ENCODE data around the gene SLC7A14. TPM values are rescaled to one million over a fixed set of nuclear protein-coding genes. Genes with fewer than 3 reads are reported as not detected.
A peak's percentile ranks its signal among the peaks of the same experiment; 100 is the strongest.

SLC7A14 gene
- polyA plus RNA-seq, 2 of the 4 experiments (the other 2 are of a cell fraction): not detected

DNA sequence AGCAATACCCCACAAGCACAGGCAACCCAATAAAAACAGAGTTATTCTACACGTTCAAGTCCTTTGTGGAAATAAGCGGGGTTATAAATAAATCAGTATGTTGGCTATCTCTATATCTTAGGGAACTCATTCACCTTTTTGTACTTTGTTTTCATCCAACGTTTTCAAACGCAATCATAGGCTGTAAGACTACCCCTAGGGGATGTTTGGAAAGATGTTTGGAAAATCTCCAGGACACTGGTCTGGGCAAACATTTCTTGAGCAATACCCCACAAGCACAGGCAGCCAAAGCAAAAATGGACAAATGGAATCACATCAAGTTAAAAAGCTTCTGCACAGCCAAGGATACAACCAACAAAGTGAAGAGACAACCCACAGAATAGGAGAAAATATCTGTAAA, 97.1 kb downstream of the SLC7A14 start:
- peak in 1 of 2 experiments; percentile 74; a peak in 3 of 6 replicates for ATAC-seq
- Histone ChIP-seq H3K4me1 (peaks cover 28% of the 10 kb centered on the region), H3K9me3 (0 out of 3 replicates have a peak, but pooled peaks cover 3% of the 10 kb centered on the region), H3K4me3 (0 out of 3 replicates have a peak overlapping the region, but pooled peaks have one; percentile 9), H3K27ac (peak overlapping the region in 1 of 2 experiments; percentile 50; a peak in 1 of 6 replicates), H3K4me2 (peak overlapping the region; percentile 57)
- FAIRE-seq: no peak
- DNase-seq (ENCODE audit: low read depth in 1 of 2, low spot score in 1 of 2): peak in 1 of 2 experiments; percentile 68
- 8% methylated on average over 4 of the region's 4 CpGs for WGBS (ENCODE audit: missing lambda C conversion rate)
- ChIA-PET CTCF (no interaction called here), POLR2A (no interaction called here)
- TF ChIP-seq CEBPB (IDR thresholded peaks at IDR 0.05) (peak; percentile 82 to 84), ZSCAN20 (CRISPR knock-in tag; IDR thresholded peaks at IDR 0.05) (no peak), SMC3 (IDR thresholded peaks at IDR 0.05) (peak; percentile 23; the same call in 1 of the 3 replicates), EP300 (IDR thresholded peaks at IDR 0.05) (peak in 1 of 2 experiments; percentile 44; a peak in 2 of 5 replicates), GATA3 (IDR thresholded peaks at IDR 0.05; ENCODE audit: borderline replicate concordance) (peak; percentile 45; the same call in 1 of the 2 replicates), BHLHE40 (IDR thresholded peaks at IDR 0.05; ENCODE audit: low read depth, low read length) (no peak), HDAC2 (IDR thresholded peaks at IDR 0.05) (no peak), RARB (CRISPR knock-in tag; IDR thresholded peaks at IDR 0.05) (no peak), JUNB (IDR thresholded peaks at IDR 0.05) (peak; percentile 40; the same call in 1 of the 2 replicates), RAD21 (conservative IDR thresholded peaks at IDR 0.05 in 1 of 2, IDR thresholded peaks at IDR 0.05 in 1 of 2) (peak in 1 of 2 experiments; percentile 26; a peak in 1 of 5 replicates)
- TF ChIP-seq, protein P1, sequence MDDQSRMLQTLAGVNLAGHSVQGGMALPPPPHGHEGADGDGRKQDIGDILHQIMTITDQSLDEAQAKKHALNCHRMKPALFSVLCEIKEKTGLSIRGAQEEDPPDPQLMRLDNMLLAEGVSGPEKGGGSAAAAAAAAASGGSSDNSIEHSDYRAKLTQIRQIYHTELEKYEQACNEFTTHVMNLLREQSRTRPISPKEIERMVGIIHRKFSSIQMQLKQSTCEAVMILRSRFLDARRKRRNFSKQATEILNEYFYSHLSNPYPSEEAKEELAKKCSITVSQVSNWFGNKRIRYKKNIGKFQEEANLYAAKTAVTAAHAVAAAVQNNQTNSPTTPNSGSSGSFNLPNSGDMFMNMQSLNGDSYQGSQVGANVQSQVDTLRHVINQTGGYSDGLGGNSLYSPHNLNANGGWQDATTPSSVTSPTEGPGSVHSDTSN (IDR thresholded peaks at IDR 0.05): no peak
- TF ChIP-seq, protein P2, sequence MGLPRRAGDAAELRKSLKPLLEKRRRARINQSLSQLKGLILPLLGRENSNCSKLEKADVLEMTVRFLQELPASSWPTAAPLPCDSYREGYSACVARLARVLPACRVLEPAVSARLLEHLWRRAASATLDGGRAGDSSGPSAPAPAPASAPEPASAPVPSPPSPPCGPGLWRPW (IDR thresholded peaks at IDR 0.05): peak; percentile 44; the same call in 1 of the 2 replicates
- TF ChIP-seq, protein P3, sequence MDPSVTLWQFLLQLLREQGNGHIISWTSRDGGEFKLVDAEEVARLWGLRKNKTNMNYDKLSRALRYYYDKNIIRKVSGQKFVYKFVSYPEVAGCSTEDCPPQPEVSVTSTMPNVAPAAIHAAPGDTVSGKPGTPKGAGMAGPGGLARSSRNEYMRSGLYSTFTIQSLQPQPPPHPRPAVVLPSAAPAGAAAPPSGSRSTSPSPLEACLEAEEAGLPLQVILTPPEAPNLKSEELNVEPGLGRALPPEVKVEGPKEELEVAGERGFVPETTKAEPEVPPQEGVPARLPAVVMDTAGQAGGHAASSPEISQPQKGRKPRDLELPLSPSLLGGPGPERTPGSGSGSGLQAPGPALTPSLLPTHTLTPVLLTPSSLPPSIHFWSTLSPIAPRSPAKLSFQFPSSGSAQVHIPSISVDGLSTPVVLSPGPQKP (IDR thresholded peaks at IDR 0.05; ENCODE audit: low read depth, low read length): no peak

DNA sequence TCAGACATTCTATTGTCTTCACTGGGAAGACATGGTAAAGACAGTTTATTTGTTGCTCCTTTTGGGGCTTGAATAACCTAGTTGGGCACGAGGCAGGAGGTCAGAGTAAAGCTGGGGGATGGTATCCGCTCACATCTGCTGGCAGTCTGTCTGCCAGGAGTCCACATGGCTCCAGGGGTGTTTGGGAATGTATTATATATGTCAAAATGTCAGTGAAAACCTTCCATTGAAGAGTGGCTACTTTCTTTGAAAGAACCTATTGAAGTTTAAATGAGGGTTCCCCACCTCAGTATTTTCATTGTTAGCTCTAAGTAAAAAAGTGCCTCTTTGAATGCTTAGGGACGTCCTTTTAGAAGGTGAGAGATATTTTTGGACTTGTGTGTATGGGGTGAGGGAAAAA, 98.8 kb downstream of the SLC7A14 start:
- DNase-seq (ENCODE audit: low read depth in 1 of 2, low spot score in 1 of 2) (no peak), ATAC-seq (no peak), FAIRE-seq (no peak)
- H3K9me3 ChIP-seq: 0 out of 3 replicates have a peak, but pooled peaks cover 3% of the 10 kb centered on the region
- TF ChIP-seq EHMT2 (IDR thresholded peaks at IDR 0.05; ENCODE audit: low read depth): no peak
- TF ChIP-seq KDM5A (IDR thresholded peaks at IDR 0.05): no peak
- TF ChIP-seq, protein P1 (IDR thresholded peaks at IDR 0.05): no peak
- no peak for TF ChIP-seq CBX8 (IDR thresholded peaks at IDR 0.05)
- TF ChIP-seq ZC3H11A (IDR thresholded peaks at IDR 0.05): no peak
- no peak for TF ChIP-seq POLR2AphosphoS2 (conservative IDR thresholded peaks at IDR 0.05; ENCODE audit: low read length)
- TF ChIP-seq EP300 (IDR thresholded peaks at IDR 0.05): no peak
- no peak for TF ChIP-seq PHF8 (IDR thresholded peaks at IDR 0.05; ENCODE audit: borderline replicate concordance, low read depth)
- no peak for TF ChIP-seq RCOR1 (IDR thresholded peaks at IDR 0.05; ENCODE audit: low read depth, low read length)
- no peak for TF ChIP-seq MAFK (IDR thresholded peaks at IDR 0.05; ENCODE audit: partially characterized antibody)
- no peak overlapping the region for H3K27ac ChIP-seq
- ChIA-PET CTCF (interaction anchor here (1.6 kb wide), 1 partner anchor 322 kb away, joined by 4 read pairs; no protein-coding TSS in a partner anchor), POLR2A (no interaction called here)
- WGBS (ENCODE audit: missing lambda C conversion rate): 39% methylated on average over 3 of the region's 3 CpGs
- H3K4me2 ChIP-seq: no peak overlapping the region
- no peak overlapping the region for H3K4me3 ChIP-seq
- peaks cover 14% of the 10 kb centered on the region for H3K4me1 ChIP-seq

DNA sequence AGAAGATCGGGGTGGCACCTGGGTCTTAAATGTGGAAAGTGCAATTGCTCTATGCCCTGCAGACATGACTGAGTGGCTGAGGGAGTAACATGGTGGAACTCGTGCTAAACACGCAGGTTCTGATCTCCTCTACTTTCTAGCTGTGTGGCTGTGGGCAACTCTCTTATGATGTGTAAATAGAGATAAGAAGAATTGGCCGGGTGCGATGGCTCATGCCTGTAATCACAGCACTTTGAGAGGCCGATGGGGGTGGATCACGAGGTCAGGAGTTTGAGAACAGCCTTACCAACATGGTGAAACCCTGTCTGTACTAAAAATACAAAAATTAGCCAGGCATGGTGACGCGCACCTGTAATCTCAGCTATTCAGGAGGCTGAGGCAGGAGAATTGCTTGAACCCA, 99.5 kb downstream of the SLC7A14 start:
- no peak for TF ChIP-seq CBX2 (IDR thresholded peaks at IDR 0.05; ENCODE audit: borderline replicate concordance, low read depth)
- TF ChIP-seq ZC3H11A (IDR thresholded peaks at IDR 0.05): no peak
- TF ChIP-seq NR3C1 (IDR thresholded peaks at IDR 0.05): no peak
- no peak for TF ChIP-seq POLR2A (IDR thresholded peaks at IDR 0.05; ENCODE audit: low read length)
- no peak for TF ChIP-seq HOXB13 (CRISPR knock-in tag; IDR thresholded peaks at IDR 0.05; ENCODE audit: low read depth)
- no peak for TF ChIP-seq CBX8 (IDR thresholded peaks at IDR 0.05)
- no peak for TF ChIP-seq ESRRA (IDR thresholded peaks at IDR 0.05; ENCODE audit: borderline replicate concordance, low read length)
- no peak for TF ChIP-seq TFCP2L1 (CRISPR knock-in tag; IDR thresholded peaks at IDR 0.05)
- no peak for TF ChIP-seq KDM5A (IDR thresholded peaks at IDR 0.05)
- no peak for TF ChIP-seq RARB (CRISPR knock-in tag; IDR thresholded peaks at IDR 0.05)
- no peak for TF ChIP-seq GATA3 (IDR thresholded peaks at IDR 0.05; ENCODE audit: borderline replicate concordance)
- TF ChIP-seq POLR2AphosphoS2 (conservative IDR thresholded peaks at IDR 0.05; ENCODE audit: low read length): no peak
- TF ChIP-seq HDAC2 (IDR thresholded peaks at IDR 0.05): no peak
- no peak for TF ChIP-seq FOXS1 (CRISPR knock-in tag; IDR thresholded peaks at IDR 0.05)
- TF ChIP-seq HOXB5 (CRISPR knock-in tag; IDR thresholded peaks at IDR 0.05): no peak
- TF ChIP-seq MAZ (IDR thresholded peaks at IDR 0.05; ENCODE audit: borderline replicate concordance, low read depth, low read length): no peak
- no peak for TF ChIP-seq RNF2 (IDR thresholded peaks at IDR 0.05; ENCODE audit: borderline replicate concordance, low read depth)
- TF ChIP-seq EHMT2 (IDR thresholded peaks at IDR 0.05; ENCODE audit: low read depth): no peak
- no peak for TF ChIP-seq ZSCAN20 (CRISPR knock-in tag; IDR thresholded peaks at IDR 0.05)
- TF ChIP-seq RCOR1 (IDR thresholded peaks at IDR 0.05; ENCODE audit: low read depth, low read length): no peak
- CTCF ChIA-PET: interaction anchor here (1.6 kb wide), 1 partner anchor 323 kb away, joined by 4 read pairs; no protein-coding TSS in a partner anchor
- DNase-seq (ENCODE audit: low read depth in 1 of 2, low spot score in 1 of 2) (no peak), FAIRE-seq (no peak), ATAC-seq (no peak)
- Histone ChIP-seq H3K27ac (no peak overlapping the region), H3K4me1 (peaks cover 14% of the 10 kb centered on the region), H3K4me2 (no peak overlapping the region), H3K9me3 (0 out of 3 replicates have a peak, but pooled peaks cover 3% of the 10 kb centered on the region), H3K4me3 (no peak overlapping the region)
- WGBS (ENCODE audit: missing lambda C conversion rate): 71% methylated on average over 9 of the region's 9 CpGs
- POLR2A ChIA-PET: no interaction called here
